Measurements from ENCODE around the gene RNF224. TPM values are rescaled to one million over a fixed set of nuclear protein-coding genes. Genes with fewer than 3 reads are reported as not detected.
A peak's percentile ranks its signal among the peaks of the same experiment; 100 is the strongest.

The RNF224 gene
- total and polyA plus RNA-seq, 2 of the 13 experiments (the other 11 are each of a cell fraction or from before 2014, with no cell fraction given): 0.09 TPM; not detected in 1

DNA sequence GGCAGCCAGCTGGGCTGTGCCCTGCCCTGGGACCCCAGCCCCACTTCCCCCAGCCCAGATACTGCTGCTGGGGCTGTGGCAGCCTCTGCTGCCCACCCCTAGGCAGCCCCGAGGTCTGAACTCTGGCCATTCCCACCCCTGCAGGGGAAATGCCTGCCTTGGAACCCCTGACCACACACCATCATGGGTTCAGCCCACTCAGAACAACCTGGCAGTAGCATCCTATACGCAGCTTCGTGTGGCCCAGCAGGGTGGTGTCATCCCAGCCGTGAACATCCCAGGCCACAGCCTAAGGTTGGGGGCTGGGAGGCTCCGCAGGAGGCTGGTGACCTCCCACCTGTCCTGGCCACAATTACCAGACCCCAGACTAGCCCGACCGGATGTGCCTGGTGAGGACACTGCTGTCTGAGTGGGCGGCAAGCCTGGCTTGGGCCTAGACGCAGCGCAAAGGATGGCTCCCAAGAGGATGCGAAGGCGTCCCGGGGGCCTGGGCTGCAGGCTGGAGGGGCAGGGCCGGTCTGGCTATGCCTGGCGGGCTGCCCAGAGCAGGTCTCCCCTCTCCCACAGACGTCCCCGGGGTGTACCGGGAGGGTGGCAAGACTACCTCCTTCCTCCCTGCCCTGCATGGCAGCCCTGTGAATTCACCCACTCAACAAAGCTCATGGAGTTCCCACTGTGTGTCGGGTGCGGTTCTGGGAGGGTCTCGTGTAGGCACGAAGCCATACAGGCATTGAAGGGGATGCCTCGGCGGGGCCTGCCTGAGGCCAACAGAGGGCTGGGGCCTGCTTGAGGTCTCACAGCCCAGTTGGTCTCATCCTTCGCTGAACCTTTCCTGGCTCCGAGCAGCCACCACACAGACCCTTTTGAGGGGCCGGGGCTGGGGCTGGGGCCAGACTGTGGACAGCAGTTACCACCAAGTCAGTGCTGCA lies 1.9 kb downstream of the RNF224 start (continued):
- TF ChIP-seq NPAS2 (CRISPR knock-in tag; IDR thresholded peaks at IDR 0.05; ENCODE audit: borderline replicate concordance) (no peak), CENPX (CRISPR knock-in tag; IDR thresholded peaks at IDR 0.05) (no peak), ZFP1 (CRISPR knock-in tag; IDR thresholded peaks at IDR 0.05) (no peak), PLRG1 (conservative IDR thresholded peaks at IDR 0.05) (no peak), ZFP37 (CRISPR knock-in tag; IDR thresholded peaks at IDR 0.05; ENCODE audit: borderline replicate concordance) (no peak), SRSF1 (optimal IDR thresholded peaks at IDR 0.05; ENCODE audit: low read depth, low read length) (no peak), HHEX (CRISPR knock-in tag; IDR thresholded peaks at IDR 0.05) (no peak), ZNF605 (CRISPR knock-in tag; IDR thresholded peaks at IDR 0.05) (no peak), ZBTB7B (CRISPR knock-in tag; IDR thresholded peaks at IDR 0.05) (peak; percentile 57; the same call in 1 of the 2 replicates), CREM (IDR thresholded peaks at IDR 0.05) (no peak), CREM (CRISPR knock-in tag; IDR thresholded peaks at IDR 0.05) (no peak), ZZZ3 (CRISPR knock-in tag; IDR thresholded peaks at IDR 0.05; ENCODE audit: borderline replicate concordance) (no peak), MXI1 (IDR thresholded peaks at IDR 0.05; ENCODE audit: borderline replicate concordance, low read depth, low read length) (no peak), THAP11 (CRISPR knock-in tag; IDR thresholded peaks at IDR 0.05) (no peak)
- TF ChIP-seq, protein P1, sequence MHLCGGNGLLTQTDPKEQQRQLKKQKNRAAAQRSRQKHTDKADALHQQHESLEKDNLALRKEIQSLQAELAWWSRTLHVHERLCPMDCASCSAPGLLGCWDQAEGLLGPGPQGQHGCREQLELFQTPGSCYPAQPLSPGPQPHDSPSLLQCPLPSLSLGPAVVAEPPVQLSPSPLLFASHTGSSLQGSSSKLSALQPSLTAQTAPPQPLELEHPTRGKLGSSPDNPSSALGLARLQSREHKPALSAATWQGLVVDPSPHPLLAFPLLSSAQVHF (CRISPR knock-in tag; IDR thresholded peaks at IDR 0.05): no peak
- TF ChIP-seq, protein P2, sequence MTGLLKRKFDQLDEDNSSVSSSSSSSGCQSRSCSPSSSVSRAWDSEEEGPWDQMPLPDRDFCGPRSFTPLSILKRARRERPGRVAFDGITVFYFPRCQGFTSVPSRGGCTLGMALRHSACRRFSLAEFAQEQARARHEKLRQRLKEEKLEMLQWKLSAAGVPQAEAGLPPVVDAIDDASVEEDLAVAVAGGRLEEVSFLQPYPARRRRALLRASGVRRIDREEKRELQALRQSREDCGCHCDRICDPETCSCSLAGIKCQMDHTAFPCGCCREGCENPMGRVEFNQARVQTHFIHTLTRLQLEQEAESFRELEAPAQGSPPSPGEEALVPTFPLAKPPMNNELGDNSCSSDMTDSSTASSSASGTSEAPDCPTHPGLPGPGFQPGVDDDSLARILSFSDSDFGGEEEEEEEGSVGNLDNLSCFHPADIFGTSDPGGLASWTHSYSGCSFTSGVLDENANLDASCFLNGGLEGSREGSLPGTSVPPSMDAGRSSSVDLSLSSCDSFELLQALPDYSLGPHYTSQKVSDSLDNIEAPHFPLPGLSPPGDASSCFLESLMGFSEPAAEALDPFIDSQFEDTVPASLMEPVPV (CRISPR knock-in tag; IDR thresholded peaks at IDR 0.05): peak; percentile 47; the same call in 1 of the 2 replicates
- TF ChIP-seq, protein P3, sequence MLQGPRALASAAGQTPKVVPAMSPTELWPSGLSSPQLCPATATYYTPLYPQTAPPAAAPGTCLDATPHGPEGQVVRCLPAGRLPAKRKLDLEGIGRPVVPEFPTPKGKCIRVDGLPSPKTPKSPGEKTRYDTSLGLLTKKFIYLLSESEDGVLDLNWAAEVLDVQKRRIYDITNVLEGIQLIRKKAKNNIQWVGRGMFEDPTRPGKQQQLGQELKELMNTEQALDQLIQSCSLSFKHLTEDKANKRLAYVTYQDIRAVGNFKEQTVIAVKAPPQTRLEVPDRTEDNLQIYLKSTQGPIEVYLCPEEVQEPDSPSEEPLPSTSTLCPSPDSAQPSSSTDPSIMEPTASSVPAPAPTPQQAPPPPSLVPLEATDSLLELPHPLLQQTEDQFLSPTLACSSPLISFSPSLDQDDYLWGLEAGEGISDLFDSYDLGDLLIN (CRISPR knock-in tag; IDR thresholded peaks at IDR 0.05; ENCODE audit: borderline replicate concordance): no peak; the same call in 1 of the 2 replicates
- TF ChIP-seq, protein P4, sequence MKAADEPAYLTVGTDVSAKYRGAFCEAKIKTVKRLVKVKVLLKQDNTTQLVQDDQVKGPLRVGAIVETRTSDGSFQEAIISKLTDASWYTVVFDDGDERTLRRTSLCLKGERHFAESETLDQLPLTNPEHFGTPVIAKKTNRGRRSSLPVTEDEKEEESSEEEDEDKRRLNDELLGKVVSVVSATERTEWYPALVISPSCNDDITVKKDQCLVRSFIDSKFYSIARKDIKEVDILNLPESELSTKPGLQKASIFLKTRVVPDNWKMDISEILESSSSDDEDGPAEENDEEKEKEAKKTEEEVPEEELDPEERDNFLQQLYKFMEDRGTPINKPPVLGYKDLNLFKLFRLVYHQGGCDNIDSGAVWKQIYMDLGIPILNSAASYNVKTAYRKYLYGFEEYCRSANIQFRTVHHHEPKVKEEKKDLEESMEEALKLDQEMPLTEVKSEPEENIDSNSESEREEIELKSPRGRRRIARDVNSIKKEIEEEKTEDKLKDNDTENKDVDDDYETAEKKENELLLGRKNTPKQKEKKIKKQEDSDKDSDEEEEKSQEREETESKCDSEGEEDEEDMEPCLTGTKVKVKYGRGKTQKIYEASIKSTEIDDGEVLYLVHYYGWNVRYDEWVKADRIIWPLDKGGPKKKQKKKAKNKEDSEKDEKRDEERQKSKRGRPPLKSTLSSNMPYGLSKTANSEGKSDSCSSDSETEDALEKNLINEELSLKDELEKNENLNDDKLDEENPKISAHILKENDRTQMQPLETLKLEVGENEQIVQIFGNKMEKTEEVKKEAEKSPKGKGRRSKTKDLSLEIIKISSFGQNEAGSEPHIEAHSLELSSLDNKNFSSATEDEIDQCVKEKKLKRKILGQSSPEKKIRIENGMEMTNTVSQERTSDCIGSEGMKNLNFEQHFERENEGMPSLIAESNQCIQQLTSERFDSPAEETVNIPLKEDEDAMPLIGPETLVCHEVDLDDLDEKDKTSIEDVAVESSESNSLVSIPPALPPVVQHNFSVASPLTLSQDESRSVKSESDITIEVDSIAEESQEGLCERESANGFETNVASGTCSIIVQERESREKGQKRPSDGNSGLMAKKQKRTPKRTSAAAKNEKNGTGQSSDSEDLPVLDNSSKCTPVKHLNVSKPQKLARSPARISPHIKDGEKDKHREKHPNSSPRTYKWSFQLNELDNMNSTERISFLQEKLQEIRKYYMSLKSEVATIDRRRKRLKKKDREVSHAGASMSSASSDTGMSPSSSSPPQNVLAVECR (CRISPR knock-in tag; IDR thresholded peaks at IDR 0.05; ENCODE audit: borderline replicate concordance): no peak
- TF ChIP-seq, protein P5, sequence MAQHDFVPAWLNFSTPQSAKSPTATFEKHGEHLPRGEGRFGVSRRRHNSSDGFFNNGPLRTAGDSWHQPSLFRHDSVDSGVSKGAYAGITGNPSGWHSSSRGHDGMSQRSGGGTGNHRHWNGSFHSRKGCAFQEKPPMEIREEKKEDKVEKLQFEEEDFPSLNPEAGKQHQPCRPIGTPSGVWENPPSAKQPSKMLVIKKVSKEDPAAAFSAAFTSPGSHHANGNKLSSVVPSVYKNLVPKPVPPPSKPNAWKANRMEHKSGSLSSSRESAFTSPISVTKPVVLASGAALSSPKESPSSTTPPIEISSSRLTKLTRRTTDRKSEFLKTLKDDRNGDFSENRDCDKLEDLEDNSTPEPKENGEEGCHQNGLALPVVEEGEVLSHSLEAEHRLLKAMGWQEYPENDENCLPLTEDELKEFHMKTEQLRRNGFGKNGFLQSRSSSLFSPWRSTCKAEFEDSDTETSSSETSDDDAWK (CRISPR knock-in tag; IDR thresholded peaks at IDR 0.05): no peak
- TF ChIP-seq, protein P6, sequence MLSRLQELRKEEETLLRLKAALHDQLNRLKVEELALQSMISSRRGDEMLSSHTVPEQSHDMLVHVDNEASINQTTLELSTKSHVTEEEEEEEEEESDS (CRISPR knock-in tag; IDR thresholded peaks at IDR 0.05; ENCODE audit: borderline replicate concordance): no peak
